ENCODE data around the gene LOC128125822.

LOC128125822 gene

DNA sequence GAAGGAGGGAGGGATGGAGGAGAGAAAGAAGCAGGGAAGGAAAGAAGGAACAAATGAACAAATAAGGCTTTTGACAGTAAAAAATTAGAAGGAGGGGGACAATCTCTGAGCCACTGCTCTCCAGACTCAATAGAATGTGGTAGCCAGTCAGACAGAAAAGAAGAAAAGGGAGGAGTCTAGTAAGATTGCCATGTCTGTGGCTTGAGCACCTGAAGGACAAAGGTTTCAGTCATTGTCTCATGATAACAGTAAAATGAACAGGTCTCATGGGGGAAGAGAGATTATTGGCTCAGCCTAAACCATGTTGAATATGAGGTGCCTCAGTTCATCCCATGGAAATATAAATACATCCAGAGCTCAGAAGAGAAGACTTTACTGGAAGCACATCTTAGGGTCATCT, 14.0 kb upstream of the LOC128125822 start:
- DNase-seq, result no peak

GRCh38 chr6:63560801-63561287, 11.4 kb upstream of the LOC128125822 start:
- DNase-seq, result no peak

DNA sequence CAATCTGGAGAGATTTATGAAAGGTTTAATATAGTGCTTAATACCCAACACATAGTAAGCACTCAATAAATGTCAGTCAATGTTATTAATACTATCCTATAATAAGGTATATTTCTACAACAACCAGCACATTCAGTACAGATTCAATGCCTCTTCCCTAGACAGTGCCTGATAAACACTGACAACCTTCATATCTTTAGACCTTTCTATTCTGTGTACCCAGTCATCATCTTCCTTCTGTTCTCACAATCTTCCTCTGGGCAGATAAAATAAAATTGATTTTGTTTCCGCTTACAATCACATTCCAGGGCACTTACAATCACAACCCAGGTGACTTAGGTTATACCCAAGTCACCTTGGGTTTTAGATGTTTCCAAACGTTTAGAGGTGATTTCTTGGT, 11.0 kb upstream of the LOC128125822 start:
- no peak for DNase-seq

DNA sequence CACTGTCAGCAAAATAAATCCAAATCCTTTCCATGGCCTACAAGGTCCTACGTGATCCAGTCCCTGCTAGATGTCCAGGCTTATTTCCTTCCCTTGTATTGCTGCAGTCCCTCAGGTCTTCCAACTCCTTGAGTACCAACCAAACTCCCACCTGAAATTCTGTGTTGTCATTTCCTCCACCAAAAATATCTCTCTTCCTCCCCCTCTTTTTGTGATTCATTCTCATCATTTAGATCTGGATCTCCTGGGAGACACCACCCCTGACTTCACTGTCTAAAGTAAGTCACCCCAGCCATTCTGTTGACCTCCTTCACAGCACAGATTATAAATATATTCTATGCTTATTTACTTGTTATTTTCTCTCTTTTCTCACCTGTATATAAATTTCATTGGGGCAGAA, 9.0 kb upstream of the LOC128125822 start:
- DNase-seq, result no peak

- DNase-seq, result no peak
Measured at GRCh38 chr6:63565058-63565726, 7.1 kb upstream of the LOC128125822 start.

- DNase-seq, result no peak
Measured at GRCh38 chr6:63565727-63566596, 6.3 kb upstream of the LOC128125822 start.

GRCh38 chr6:63567966-63568365, 4.3 kb upstream of the LOC128125822 start:
- DNase-seq, result no peak

GRCh38 chr6:63571361-63572043, 778 bp upstream of the LOC128125822 start:
- peak; percentile 49 for DNase-seq

- DNase-seq, result no peak
Measured at GRCh38 chr6:63572747-63573075, 431 bp downstream of the LOC128125822 start.

DNA sequence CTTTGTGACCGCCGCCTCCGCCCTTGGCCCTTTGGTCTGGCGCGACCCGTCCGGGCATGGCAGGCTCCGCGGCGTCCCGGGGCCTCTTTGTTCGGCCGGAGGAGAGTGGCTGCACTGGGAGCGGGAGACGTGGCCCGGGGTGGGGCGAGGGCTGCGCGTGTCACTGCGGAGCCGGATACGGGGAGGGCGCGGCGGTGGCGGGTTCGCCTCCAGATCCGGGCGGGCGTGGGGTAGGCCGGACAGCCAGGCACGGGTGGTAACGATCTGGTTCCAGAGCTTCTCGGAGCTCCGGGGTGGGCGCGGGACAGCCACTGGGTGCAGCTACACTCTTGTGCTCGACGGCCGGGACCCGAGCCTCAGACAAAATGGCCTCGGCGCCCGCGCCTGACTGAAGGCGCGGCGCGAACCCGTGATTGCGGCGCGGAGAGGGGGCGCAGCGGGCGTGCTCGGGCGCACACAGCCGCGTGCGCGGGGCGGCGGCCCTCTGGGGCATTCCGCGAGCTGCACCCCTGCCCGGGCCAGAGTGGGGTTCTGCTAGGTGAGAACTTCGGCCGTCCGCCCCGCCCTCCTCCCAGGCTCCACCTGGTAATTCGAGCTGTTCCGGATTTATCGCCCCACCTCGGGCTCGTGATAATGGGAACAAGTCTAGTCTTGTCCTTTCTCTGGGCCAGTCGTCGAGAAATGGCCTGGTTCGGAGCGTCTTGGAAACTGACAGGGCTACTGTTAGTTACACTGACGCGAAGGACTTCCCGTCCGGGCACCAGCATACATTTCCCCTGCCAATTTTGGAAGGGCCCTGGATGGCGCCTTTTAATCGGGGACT, 1.0 kb downstream of the LOC128125822 start:
- peak; percentile 85 for DNase-seq

- DNase-seq, result peak; percentile 8
Measured at GRCh38 chr6:63573899-63574553, 1.7 kb downstream of the LOC128125822 start.

DNA sequence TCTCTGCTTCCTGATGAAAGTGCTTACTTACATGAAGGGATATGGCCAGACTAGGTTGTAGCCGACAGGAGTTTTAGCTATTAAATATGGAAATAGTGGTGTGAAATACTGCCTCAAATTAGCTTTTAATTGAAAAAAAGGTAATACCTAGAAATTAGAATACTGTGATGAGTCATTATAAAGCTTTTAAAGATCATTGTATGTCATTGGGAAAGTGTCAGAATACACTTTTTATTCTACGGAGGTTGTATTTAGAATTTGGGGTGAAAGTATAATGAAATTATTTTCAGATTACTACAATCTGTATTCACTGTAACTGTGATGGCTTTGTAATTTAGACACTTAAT, 2.2 kb downstream of the LOC128125822 start:
- no peak for DNase-seq

DNA sequence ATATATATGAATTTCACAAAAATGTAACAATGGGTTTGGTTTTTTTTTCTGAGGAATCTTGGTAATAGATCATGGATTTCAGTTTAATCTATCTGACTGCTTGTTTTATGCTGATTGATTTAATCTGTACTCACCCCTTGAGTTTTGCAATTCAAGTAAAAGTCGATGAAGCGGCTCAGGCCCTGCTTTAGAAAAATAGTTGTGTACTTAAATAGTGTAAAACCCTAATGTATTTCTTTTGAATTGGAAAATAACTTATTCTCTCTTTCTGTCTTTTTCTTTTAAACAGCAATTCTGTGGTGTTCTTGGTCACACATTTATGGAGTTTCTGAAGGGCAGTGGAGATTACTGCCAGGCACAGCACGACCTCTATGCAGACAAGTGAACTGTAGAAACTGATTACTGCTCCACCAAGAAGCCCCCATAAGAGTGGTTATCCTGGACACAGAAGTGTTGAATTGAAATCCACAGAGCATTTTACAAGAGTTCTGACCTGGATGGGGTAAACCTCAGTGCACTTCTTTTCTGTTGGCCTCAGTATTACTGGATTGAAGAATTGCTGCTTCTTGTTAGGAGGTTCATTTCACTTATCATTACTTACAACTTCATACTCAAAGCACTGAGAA, 4.0 kb downstream of the LOC128125822 start:
- no peak for DNase-seq

DNA sequence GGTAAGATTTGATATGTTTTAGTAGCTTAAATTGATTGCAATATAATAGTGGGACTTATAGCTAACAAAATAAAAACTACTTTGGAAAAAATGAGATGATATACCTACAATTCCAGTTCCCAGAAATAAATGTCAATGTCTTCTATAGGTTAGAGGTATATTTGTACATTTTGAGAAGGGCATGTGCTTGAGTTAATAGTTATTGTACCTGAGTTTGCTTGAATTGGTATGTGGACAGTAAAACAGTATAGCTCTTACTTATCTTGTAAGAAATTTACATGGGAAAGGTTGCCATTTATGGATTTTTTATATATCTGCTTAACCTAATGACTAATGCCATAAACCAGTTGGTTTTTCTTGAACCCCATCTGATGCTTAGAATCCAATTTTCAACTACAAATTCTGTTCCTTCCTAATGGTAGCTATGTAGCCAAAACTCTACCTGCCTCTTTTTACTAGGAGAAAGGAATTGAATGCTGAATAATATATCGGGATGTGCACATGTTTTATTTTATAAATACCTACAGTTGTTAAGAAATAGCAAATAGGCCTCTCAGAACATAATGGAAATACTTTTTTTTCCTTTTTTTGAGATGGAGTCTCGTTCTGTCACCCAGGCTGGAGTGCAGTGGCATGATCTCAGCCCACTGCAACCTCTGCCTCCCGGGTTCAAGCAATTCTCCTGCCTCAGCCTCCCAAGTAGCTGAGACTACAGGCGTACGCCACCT, 4.9 kb downstream of the LOC128125822 start:
- DNase-seq, result no peak

GRCh38 chr6:63578757-63579156, 6.5 kb downstream of the LOC128125822 start:
- DNase-seq, result no peak

DNA sequence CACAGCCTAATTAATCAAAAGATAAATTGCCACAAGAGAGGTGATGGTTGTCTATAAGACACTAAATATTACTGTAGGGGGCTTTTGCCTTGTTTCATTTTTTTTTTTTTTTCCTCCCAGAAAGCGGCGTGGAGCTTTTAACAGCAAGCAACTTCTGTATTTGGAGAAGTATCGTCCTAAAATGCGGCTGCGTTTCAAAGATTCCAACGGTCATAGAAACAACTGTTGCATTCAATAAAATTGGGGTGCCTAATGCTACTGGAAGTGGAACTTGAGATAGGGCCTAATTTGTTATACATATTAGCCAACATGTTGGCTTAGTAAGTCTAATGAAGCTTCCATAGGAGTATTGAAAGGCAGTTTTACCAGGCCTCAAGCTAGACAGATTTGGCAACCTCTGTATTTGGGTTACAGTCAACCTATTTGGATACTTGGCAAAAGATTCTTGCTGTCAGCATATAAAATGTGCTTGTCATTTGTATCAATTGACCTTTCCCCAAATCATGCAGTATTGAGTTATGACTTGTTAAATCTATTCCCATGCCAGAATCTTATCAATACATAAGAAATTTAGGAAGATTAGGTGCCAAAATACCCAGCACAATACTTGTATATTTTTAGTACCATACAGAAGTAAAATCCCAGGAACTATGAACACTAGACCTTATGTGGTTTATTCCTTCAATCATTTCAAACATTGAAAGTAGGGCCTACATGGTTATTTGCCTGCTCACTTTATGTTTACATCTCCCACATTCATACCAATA, 7.8 kb downstream of the LOC128125822 start:
- DNase-seq, result no peak

GRCh38 chr6:63580704-63580961, 8.4 kb downstream of the LOC128125822 start:
- no peak for DNase-seq

GRCh38 chr6:63581355-63582013, 9.2 kb downstream of the LOC128125822 start:
- no peak for DNase-seq

DNA sequence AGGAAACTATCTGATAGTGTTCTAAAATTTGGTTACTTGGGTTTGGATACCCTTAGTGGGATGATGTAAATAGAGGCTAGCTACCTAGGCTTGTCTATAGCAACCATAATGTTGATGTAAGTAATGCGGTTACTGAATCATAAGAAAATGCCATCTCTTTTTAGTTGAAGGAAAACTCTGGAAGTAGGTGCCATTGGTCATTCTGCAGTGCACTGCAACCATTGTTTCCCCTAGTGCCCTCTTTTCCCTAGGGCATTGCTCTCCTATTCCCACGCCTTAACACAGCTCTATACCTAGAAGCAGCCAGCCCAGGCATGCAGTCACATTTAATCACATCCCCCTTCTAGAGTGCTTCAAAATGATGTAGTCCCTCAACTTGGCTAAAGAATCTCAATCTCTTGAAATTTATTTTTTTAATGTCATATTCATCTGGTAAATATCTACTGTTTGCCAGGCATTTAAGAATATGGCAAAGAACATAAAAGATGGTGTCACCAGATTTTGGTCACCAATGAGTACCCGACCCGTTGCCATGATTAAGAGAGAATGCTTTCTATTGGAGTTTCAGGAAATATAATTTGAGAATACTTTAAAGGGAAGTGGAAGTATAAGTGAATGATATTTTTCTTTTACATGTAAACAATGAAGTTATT, 10.4 kb downstream of the LOC128125822 start:
- DNase-seq, result no peak

DNA sequence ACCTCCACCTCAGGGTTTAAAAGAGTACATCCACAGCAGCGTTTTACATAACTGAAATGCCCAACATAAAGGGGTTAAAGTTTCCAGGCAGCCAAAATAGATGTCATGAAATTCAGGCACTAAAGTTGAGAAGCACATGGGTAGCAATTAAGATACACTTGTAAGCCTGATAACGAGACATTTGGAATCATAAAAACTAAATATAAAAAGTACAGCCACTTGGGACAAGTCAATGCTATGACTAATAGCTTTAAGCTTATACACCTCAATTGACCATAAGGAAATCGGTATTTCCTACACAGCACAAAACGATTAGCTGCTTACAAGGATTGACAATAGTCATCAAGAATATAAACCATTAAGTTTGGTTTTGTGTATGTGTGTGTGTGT, 11.8 kb downstream of the LOC128125822 start:
- DNase-seq, result no peak

Data from DMS153 (cell line).